Measurements from ENCODE around the gene TOMM22. TPM values are rescaled to one million over a fixed set of nuclear protein-coding genes. Genes with fewer than 3 reads are reported as not detected.

Gene TOMM22
- polyA plus RNA-seq (2011; rRNA removed) (53.6 and 63.2 TPM in 2 replicates), polyA plus RNA-seq (2017; fragmentation: RNase III; extraction: RNeasy Plus Mini Kit Qiagen cat#74134 plus additional on column Dnase treatment) (68.4 to 69.8 TPM (median 69.2 TPM) in 3 replicates), polyA minus RNA-seq (2011; rRNA and poly(A)+ RNA removed) (32.8 and 43.9 TPM in 2 replicates)
- polyA plus RNA-seq (2012; cell fraction: cytosol; rRNA removed) = 28.3 and 30.9 TPM in 2 replicates
- 9.5 and 18.8 TPM in 2 replicates for polyA plus RNA-seq (2012; cell fraction: nucleus; rRNA removed)

DNA sequence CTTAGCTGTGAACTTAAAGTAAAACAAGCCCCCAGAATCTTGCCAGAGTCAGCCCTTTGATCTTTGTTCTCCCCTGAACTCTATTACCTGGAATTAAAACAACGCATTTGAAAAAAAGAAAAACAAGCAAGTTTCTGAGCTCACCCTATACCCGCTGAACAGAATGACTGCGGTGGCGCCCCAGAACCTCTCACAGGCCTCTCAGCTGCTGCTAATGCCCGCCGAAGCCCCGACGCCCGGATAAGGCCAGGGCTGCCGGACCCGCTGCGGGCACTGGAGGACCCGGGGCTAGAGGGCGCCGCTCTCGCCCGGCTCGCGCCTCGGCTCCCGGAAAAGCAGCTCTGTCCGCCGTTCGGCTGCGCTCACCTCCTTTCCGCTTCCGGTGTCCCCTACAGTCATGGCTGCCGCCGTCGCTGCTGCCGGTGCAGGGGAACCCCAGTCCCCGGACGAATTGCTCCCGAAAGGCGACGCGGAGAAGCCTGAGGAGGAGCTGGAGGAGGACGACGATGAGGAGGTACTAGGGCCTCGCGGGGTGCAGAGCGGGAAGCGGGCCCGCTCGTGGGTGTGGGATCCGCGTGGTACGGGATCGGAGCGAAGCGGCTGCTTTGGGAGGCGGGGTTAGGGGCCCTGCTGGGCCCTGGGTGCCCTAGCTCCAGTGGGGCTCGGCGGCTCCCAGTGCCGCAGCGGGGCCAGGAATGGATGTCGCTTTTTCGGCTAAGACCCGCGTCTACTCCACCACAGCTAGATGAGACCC is at the start of gene TOMM22:
Gene TOMM22, plus strand, starts transcription at position 376 of the 754 bp plus-strand sequence. Its CDS starts 22 bp downstream, at position 398.
- ChIA-PET POLR2A (interaction anchor here (0.6 to 1.8 kb wide), 9 partner anchors 11 to 784 kb away, joined by 3 to 15 read pairs (median 6); partner anchors contain the start of genes GTPBP1 and JOSD1), CTCF (interaction anchor here (0.6 to 3.5 kb wide), 15 partner anchors 9 to 629 kb away, joined by 3 to 47 read pairs (median 5); no protein-coding TSS in a partner anchor)
- Histone ChIP-seq H3K4me2 (peak within 1 kb of the TSS; percentile 87), H3K4me3 (peak within 1 kb of the TSS; percentile 87), H3K4me1 (no peaks in the 10 kb centered on the region), H3K27ac (peak within 1 kb of the TSS; percentile 88 to 92), H3K9me3 (peaks cover 8% of the 10 kb centered on the region)
- FAIRE-seq = no peak
- ATAC-seq = peak; percentile 99
- WGBS (ENCODE audit: missing lambda C conversion rate) = 1% methylated on average over 4 of the region's 60 CpGs
- peak; percentile 85 to 87 for DNase-seq (ENCODE audit: low read depth in 1 of 2, low spot score in 1 of 2)
- no peak for TF ChIP-seq TP53 (CRISPR knock-in tag; IDR thresholded peaks at IDR 0.05)
- TF ChIP-seq EHF (CRISPR knock-in tag; IDR thresholded peaks at IDR 0.05) = no peak
- peak; percentile 99 for TF ChIP-seq KDM5A (IDR thresholded peaks at IDR 0.05)
- TF ChIP-seq, protein P1, sequence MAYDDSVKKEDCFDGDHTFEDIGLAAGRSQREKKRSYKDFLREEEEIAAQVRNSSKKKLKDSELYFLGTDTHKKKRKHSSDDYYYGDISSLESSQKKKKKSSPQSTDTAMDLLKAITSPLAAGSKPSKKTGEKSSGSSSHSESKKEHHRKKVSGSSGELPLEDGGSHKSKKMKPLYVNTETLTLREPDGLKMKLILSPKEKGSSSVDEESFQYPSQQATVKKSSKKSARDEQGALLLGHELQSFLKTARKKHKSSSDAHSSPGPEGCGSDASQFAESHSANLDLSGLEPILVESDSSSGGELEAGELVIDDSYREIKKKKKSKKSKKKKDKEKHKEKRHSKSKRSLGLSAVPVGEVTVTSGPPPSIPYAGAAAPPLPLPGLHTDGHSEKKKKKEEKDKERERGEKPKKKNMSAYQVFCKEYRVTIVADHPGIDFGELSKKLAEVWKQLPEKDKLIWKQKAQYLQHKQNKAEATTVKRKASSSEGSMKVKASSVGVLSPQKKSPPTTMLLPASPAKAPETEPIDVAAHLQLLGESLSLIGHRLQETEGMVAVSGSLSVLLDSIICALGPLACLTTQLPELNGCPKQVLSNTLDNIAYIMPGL (CRISPR knock-in tag; IDR thresholded peaks at IDR 0.05; ENCODE audit: borderline replicate concordance) = peak; percentile 58; the same call in 1 of the 2 replicates
- no peak for TF ChIP-seq EP300 (IDR thresholded peaks at IDR 0.05)
- 0 out of 2 replicates have a peak, but pooled peaks have one; percentile 36 for TF ChIP-seq FOXS1 (CRISPR knock-in tag; IDR thresholded peaks at IDR 0.05)
- 0 out of 2 replicates have a peak, but pooled peaks have one; percentile 35 for TF ChIP-seq GATA3 (IDR thresholded peaks at IDR 0.05; ENCODE audit: borderline replicate concordance)
- no peak for TF ChIP-seq CHD2 (IDR thresholded peaks at IDR 0.05; ENCODE audit: low read length, partially characterized antibody)
- TF ChIP-seq, protein P2, sequence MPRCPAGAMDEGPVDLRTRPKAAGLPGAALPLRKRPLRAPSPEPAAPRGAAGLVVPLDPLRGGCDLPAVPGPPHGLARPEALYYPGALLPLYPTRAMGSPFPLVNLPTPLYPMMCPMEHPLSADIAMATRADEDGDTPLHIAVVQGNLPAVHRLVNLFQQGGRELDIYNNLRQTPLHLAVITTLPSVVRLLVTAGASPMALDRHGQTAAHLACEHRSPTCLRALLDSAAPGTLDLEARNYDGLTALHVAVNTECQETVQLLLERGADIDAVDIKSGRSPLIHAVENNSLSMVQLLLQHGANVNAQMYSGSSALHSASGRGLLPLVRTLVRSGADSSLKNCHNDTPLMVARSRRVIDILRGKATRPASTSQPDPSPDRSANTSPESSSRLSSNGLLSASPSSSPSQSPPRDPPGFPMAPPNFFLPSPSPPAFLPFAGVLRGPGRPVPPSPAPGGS (IDR thresholded peaks at IDR 0.05) = no peak
- no peak for TF ChIP-seq CEBPB (IDR thresholded peaks at IDR 0.05)
- no peak for TF ChIP-seq RNF2 (IDR thresholded peaks at IDR 0.05; ENCODE audit: borderline replicate concordance, low read depth)
- no peak for TF ChIP-seq NFE2L2 (conservative IDR thresholded peaks at IDR 0.05; ENCODE audit: low read length)
- no peak for TF ChIP-seq MAZ (IDR thresholded peaks at IDR 0.05; ENCODE audit: borderline replicate concordance, low read depth, low read length)
- no peak for TF ChIP-seq KDM1A (IDR thresholded peaks at IDR 0.05; ENCODE audit: low read depth)
- TF ChIP-seq, protein P3, sequence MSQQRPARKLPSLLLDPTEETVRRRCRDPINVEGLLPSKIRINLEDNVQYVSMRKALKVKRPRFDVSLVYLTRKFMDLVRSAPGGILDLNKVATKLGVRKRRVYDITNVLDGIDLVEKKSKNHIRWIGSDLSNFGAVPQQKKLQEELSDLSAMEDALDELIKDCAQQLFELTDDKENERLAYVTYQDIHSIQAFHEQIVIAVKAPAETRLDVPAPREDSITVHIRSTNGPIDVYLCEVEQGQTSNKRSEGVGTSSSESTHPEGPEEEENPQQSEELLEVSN (IDR thresholded peaks at IDR 0.05; ENCODE audit: borderline replicate concordance, low read depth) = no peak
- TF ChIP-seq, protein P4, sequence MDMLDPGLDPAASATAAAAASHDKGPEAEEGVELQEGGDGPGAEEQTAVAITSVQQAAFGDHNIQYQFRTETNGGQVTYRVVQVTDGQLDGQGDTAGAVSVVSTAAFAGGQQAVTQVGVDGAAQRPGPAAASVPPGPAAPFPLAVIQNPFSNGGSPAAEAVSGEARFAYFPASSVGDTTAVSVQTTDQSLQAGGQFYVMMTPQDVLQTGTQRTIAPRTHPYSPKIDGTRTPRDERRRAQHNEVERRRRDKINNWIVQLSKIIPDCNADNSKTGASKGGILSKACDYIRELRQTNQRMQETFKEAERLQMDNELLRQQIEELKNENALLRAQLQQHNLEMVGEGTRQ (IDR thresholded peaks at IDR 0.05) = no peak
- TF ChIP-seq CBX2 (IDR thresholded peaks at IDR 0.05; ENCODE audit: borderline replicate concordance, low read depth) = no peak
- TF ChIP-seq RCOR1 (IDR thresholded peaks at IDR 0.05; ENCODE audit: low read depth, low read length) = no peak
- TF ChIP-seq, protein P5, sequence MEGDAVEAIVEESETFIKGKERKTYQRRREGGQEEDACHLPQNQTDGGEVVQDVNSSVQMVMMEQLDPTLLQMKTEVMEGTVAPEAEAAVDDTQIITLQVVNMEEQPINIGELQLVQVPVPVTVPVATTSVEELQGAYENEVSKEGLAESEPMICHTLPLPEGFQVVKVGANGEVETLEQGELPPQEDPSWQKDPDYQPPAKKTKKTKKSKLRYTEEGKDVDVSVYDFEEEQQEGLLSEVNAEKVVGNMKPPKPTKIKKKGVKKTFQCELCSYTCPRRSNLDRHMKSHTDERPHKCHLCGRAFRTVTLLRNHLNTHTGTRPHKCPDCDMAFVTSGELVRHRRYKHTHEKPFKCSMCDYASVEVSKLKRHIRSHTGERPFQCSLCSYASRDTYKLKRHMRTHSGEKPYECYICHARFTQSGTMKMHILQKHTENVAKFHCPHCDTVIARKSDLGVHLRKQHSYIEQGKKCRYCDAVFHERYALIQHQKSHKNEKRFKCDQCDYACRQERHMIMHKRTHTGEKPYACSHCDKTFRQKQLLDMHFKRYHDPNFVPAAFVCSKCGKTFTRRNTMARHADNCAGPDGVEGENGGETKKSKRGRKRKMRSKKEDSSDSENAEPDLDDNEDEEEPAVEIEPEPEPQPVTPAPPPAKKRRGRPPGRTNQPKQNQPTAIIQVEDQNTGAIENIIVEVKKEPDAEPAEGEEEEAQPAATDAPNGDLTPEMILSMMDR (IDR thresholded peaks at IDR 0.05) = peak; percentile 63
- 0 out of 2 replicates have a peak, but pooled peaks have one; percentile 53 for TF ChIP-seq MYC (IDR thresholded peaks at IDR 0.05; ENCODE audit: borderline replicate concordance, low read length)
- TF ChIP-seq, protein P6, sequence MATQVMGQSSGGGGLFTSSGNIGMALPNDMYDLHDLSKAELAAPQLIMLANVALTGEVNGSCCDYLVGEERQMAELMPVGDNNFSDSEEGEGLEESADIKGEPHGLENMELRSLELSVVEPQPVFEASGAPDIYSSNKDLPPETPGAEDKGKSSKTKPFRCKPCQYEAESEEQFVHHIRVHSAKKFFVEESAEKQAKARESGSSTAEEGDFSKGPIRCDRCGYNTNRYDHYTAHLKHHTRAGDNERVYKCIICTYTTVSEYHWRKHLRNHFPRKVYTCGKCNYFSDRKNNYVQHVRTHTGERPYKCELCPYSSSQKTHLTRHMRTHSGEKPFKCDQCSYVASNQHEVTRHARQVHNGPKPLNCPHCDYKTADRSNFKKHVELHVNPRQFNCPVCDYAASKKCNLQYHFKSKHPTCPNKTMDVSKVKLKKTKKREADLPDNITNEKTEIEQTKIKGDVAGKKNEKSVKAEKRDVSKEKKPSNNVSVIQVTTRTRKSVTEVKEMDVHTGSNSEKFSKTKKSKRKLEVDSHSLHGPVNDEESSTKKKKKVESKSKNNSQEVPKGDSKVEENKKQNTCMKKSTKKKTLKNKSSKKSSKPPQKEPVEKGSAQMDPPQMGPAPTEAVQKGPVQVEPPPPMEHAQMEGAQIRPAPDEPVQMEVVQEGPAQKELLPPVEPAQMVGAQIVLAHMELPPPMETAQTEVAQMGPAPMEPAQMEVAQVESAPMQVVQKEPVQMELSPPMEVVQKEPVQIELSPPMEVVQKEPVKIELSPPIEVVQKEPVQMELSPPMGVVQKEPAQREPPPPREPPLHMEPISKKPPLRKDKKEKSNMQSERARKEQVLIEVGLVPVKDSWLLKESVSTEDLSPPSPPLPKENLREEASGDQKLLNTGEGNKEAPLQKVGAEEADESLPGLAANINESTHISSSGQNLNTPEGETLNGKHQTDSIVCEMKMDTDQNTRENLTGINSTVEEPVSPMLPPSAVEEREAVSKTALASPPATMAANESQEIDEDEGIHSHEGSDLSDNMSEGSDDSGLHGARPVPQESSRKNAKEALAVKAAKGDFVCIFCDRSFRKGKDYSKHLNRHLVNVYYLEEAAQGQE (IDR thresholded peaks at IDR 0.05) = no peak
- TF ChIP-seq TFCP2L1 (CRISPR knock-in tag; IDR thresholded peaks at IDR 0.05) = no peak
- TF ChIP-seq NPAS2 (CRISPR knock-in tag; IDR thresholded peaks at IDR 0.05; ENCODE audit: borderline replicate concordance) = no peak
- TF ChIP-seq RAD21 (conservative IDR thresholded peaks at IDR 0.05 in 1 of 2, IDR thresholded peaks at IDR 0.05 in 1 of 2) = peak in 1 of 2 experiments; percentile 36; a peak in 1 of 5 replicates
- TF ChIP-seq FOSB (CRISPR knock-in tag; IDR thresholded peaks at IDR 0.05) = no peak

Data from A549 (cell line).